Islet precursor cell (in vitro differentiated cells): ENCODE data around the gene THAP12.
"Not testable (repeated sequence)": the region's sequence is repeated elsewhere in the genome, so short reads cannot be mapped to it uniquely, and the experiment has no call there.

Experiments
- DNase-seq: peaks from one replicate; pipeline ENCODE4 v3.0.0-alpha.2; 2018

THAP12 gene, protein sequence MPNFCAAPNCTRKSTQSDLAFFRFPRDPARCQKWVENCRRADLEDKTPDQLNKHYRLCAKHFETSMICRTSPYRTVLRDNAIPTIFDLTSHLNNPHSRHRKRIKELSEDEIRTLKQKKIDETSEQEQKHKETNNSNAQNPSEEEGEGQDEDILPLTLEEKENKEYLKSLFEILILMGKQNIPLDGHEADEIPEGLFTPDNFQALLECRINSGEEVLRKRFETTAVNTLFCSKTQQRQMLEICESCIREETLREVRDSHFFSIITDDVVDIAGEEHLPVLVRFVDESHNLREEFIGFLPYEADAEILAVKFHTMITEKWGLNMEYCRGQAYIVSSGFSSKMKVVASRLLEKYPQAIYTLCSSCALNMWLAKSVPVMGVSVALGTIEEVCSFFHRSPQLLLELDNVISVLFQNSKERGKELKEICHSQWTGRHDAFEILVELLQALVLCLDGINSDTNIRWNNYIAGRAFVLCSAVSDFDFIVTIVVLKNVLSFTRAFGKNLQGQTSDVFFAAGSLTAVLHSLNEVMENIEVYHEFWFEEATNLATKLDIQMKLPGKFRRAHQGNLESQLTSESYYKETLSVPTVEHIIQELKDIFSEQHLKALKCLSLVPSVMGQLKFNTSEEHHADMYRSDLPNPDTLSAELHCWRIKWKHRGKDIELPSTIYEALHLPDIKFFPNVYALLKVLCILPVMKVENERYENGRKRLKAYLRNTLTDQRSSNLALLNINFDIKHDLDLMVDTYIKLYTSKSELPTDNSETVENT

DNA sequence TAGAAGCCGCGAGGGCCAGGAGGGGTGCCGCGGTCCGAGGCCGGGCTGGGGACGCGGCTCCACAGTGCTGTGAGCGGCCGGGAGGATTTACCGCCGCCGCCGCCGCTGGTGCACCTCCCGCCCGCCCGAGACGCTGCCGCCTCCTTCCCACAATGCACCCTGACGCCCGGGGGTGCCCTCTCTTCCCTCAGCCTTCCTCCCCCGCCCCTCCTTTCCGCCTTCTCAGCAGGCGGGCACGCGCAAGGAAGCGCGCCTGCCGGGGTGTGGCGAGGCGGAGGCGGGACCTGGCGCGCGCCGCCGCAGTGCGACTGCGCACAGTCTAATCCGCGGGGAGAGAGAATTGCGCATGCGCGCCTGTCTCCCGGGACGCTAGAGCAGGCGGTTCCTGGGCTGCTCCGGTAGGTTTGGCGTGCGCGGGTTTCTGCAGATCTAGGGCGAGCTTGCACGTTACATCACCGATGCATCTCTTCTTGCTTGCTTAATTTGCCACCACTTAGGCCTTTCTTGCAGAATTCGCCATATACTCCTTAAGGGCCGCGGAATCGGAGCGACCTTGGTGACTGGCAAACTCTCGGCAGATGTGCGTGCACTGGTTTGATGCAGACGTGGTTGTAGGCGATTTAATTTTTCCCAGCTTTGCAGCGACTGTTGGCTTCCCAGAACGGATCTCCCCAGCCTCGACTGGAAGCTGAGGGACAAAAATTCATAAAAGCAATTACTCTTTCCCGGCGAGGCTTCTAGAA lies at the start of gene THAP12, which contains the start of gene GVQW3:
Gene THAP12 (minus strand): TSS at position 156 of the 743 bp plus-strand sequence. CDS start 296 bp downstream, outside the sequence.
Gene GVQW3 (plus strand): TSS at position 347 of the 743 bp plus-strand sequence. CDS start 506 bp downstream, outside the sequence.
- DNase-seq, result peak; percentile 98

DNA sequence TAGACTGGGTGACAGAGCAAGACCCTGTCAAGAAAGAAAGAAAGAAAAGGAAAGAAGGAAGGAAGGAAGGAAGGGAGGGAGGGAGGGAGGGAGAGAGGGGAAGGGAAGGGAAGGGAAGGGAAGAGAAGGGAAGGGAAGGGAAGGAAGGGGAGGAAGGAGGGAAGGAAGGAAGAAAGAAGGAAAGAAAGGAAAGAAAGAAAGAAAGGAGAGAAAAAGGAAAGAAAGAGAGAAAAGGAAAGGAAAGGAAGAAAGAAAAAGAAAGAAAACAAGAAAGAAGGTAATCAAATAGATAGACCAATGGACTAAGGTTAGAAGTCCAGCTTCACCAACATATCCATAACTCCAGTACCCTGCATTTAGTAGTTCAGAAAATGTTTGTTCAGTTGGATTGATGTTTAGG lies 45.7 kb upstream of the THAP12 start:
- no peak for DNase-seq

DNA sequence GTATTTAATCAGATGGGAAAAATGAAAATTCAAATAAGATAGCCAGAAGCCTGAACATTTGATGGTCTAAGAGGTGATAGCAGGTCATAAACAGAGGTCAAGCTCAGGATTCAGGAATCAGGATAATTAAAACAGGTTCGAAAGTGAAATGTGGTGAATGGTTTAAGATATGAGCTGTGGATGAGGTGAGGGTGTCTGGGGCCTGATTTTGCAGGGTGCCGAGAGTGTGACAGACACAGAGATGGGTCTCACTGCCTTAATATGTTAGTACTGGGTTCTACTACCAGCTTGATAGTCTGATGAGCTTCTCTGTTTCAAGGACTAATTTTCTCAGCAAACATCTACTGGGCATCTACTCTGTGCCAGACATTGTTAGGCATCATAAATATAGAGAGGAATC lies 44.0 kb upstream of the THAP12 start:
- DNase-seq, result no peak

DNA sequence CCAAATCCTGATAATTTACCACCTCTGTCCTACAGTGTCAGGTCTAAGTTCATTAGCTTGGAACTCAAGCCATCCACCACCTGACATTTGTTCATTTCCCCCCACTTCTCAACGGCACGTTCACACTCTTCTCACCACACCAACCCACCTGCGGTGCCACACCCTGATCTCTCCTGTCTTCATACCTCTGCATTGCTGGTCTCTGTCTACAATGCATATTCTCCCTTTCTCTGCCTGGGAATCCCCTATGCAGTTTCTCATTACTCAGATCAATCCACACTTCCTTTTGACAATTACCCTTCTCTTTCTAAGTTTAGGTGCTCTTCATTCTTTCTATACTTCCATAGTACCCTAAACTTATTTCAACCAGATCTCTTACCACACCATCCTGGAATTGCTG lies 43.4 kb upstream of the THAP12 start:
- no peak for DNase-seq

DNA sequence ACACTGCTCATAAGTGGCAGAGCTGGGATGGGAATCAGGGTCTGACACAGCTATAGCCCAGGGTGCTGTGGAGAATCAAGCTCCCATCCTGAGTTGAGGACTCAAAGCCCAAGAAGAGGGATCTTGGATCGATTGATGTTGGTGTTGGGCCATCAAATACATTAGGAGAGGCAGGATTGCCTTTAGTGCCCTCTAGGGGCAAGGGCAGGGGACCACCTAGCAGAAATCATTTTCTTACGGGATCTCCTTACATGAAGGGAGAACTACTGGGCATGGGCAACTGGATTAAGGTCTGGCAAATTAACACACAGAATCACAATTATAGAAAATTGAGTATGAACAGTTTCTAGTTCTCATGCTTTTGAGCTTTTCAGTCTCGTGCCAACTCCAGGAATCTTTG lies 39.0 kb upstream of the THAP12 start:
- DNase-seq, result no peak

DNA sequence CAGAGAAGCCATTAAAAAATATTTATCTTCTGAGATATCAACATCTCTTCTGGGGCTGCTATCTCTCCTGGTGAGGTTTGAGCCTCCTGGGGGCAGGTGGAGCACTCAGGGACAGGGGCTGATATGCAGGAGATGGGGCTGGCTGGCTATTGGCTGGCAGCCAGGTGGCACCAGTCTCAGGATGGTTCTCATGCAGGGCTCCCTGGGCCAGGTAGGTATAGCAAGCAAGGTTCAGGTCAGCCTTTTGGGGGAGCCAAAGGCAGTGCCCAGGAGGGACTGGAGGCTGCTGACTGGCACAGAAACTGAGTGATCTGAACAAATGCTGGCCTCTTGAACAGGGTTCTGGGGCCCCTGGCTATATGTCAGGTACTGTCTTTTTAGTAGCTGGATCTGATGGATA lies 34.1 kb upstream of the THAP12 start:
- DNase-seq, result no peak

DNA sequence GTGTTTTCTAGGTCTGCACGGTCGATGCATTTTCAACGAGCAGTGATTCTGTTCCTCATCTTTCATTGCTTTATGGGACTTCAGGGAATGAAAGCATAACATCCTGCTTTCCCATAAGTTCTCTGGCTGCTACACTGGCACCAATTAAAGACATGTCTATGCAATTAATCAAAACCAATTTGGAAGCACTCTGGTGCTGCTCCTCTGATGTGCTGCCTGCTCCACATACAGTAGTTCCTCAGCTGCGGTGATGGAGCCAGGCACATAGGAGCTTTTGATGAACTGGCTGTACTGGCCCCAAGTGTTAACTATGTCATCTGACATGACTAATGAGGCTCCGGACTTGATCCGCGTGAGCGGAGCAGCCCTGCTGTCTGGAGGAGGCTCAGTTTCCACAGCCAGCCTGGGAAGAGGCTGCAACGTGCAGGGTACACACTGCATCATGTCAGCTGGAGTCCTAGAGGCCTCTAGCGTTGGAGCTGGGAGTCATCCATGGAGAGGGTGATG lies 30.0 kb upstream of the THAP12 start:
- DNase-seq, result no peak

DNA sequence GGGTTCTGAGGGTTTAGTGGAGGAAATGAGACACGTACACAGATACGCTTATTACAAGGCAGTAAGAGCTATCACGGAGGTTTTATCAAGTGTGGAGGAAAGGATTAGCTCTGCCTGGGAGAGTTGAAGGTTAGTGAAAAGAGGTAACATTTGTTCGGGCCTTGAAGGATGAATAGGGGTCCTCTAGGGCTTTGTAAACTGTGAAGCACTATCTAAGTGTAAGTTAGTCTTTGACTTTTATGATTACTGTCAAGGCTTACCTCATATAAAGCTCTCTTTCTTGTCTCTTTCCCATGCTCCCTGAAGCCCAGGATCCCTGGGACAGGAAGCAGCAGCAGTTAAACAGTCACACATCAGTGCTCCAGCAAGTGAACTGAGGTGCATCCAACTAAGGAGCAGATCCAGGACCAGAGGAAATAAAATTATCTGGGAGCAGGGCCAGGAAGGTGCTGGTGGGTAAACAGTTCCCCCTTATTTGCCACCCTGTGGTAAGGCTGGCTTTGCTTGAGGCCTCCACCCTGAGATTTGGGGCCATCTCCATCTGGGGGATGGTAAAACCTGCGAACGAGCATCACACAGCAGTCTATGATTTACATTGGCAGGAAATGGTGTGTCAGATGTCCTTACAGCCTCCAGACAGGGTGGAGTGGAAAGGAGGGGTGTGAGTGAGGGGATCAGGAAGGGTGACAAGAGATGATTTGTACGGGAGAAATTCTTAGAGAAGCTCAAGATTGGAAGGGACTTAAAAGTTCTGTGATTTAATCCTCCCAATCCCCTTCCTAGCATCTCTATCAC lies 27.4 kb upstream of the THAP12 start:
- DNase-seq, result peak; percentile 61

DNA sequence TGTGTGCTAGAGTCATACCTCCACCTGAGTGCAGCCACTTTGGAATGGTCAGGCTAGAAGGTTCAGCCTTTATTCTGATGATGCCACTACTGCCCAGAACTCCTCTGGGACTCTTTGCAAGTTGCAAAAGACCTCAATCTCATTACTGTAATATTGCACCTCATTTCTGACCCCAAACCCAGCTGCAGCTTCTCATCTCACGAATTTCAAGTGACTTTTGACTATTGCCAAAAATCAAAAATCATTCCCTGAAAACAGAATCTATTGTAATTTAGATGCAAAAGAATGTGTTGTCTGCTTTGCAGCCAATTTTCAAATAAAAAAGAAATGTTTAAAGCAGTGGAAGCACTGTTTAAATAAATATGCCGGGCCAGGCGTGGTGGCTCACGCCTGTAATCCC lies 25.4 kb upstream of the THAP12 start:
- no peak for DNase-seq

DNA sequence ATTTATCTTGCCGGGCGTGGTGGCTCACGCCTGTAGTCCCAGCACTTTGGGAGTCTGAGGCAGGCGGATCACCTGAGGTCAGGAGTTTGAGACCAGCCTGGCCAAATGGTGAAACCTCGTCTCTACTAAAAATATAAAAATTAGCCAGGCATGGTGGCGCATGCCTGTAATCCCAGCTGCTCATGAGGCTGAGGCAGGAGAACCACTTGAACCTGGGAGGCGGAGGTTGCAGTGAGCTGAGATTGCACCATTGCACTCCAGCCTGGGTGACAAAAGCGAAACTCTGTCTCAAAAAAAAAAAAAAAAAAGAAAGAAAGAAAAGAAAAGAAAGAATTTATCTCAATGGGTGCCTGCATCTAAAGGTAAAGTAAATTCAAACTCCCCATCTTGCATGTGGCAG lies 20.6 kb upstream of the THAP12 start:
- not testable (repeated sequence) for DNase-seq

DNA sequence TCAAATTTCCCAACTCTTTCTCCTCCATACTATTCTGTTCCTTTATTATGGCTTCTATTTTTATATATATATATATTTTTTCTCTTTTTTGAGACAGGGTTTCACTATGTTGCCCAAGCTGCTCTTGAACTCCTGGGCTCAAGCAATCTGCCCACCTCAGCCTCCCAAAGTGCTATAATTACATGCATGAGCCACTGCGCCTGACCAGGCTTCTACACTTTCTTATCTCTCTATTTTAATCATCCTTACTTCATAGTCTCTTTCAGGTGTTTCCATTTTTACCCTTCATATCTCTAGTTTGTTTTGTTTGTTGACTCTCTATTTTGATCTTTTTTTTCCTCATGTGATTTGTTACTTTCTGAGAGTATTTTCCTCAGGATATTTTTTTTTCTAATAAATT lies 20.0 kb upstream of the THAP12 start:
- no peak for DNase-seq

DNA sequence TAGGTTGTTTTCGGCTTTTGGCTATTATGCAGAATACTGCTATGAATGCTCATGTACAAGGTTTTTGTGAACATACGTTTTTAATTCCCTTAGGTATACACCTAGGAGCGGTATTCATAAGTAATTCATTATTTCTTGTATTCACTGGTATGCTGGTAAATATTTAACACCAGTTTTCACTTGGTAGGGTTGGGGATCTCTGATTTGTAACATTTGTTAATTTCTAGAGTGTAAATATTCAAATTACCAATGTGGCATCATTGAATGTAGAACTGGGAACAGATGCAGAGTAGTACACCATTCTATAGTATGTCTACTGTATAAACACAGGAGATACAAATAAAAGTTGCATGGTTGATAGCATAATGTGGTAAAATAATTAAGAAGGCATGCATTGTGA lies 16.5 kb upstream of the THAP12 start:
- no peak for DNase-seq

DNA sequence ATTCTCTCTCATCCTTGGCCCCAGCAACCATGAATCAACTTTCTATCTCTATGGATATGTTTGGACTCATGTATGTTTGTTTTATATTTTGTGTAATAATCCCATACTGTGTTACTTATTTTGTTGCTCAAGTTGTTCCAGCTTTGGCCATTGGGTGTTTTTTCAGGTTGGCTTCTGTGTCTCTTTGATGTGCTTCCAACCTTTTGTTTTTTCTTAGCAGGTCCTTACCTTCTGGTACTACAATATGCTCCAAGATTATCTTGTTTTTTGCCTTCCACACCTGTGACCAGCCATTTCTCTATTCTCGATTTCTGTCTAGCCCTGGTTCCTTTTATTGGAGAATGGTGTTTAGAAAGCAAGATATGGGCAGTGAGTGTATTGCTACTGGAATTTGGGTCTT lies 14.4 kb upstream of the THAP12 start:
- DNase-seq, result no peak

DNA sequence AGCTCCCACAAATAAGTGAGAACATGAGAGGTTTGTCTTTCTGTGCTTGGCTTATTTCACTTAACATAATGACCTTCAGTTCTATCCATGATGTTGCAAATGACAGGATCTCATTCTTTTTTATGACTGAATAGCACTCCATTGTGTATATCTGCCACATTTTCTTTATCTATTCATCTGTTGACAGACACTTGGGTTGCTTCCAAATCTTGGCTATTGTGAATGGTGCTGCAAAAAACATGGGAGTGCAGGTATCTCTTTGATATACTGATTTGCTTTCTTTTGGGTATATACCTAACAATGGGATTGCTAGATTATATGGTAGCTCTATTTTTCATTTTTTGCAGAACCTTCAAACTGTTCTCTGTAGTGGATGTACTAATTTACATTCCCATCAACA lies 13.5 kb upstream of the THAP12 start:
- no peak for DNase-seq

DNA sequence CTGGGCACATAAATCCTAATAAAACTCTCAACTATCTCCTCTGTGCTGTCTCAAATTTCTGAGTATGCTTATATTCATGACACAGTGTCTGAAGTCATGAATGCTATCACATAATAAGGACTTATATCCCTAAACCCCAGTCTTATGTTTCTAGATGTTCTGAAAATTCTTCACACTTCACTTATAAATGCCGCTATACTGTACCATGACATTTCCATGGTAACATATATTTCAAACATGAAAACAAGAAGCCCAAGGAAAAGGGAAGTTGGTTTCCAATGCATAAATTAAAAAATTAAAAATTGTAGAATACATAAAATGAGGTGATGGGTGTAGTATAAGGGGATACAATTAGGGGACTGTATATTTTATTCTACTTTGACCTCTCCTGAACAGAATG lies 11.9 kb upstream of the THAP12 start:
- no peak for DNase-seq

DNA sequence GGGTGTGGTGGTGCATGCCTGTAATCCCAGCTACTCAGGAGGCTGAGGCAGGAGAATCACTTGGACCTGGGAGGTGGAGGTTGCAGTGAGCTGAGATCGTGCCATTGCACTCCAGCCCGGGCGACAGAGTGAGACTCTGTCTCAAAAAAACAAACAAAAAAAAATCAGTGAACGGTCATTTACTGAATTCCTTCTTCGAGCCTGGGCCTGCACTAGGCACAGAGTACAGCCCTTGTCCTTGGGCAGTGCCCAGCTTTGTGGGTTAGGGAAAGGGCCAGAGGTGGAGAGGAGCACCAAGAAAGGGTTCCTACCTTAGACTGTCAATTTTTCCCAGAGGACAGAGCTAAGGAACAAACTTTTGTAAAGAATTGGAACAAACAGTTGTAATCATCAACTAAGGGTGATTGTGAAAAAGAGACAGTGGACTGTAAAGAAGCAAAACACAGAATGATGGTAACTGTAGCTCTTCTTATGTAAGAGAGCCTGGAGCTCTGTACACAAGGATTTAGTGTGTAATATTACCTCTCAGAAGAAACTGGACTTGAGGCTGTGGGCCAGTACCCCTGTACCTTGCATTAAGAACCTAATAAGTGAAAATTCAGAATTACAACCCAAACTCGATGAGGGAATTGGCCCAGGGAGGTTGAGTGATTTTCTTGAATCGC lies 11.0 kb upstream of the THAP12 start:
- DNase-seq, result no peak

DNA sequence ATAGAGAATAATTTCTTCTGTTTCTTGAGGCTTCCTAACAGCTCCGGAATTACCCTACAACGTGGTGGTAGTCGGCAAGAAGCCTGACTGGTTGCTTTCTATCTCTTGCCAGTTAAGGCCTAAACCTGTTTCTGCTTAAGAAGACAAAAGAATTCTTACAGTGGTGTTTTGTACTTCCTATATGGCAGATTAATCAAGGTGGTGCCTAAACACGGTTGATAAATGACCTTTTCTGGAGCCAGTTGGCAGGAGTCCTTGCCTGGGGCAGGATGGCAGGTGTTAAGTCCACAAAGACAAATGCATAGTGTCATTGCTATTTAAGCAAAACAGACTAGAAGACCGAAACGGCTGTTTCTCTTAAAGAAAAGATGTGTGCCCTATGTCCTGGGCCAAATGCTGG lies 10.1 kb upstream of the THAP12 start:
- no peak for DNase-seq

DNA sequence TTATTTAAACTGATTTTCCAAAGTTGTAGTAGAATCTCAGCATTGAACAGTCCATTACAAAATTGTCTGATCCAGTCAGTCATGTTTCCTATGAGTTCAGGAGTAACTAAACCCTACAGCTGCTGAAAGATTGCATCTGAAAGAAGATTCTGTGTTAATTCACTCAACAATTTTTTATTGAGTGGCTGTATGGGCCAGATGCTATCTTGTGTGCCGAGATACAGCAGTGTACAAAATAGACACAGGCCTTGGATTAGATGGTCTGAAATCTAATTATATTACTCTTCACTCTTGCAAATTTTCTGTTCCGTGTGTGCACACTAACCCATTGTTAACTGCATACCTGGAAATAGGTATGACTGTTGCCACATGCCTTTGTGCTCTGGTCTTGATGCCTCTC lies 7.5 kb upstream of the THAP12 start:
- DNase-seq, result no peak

DNA sequence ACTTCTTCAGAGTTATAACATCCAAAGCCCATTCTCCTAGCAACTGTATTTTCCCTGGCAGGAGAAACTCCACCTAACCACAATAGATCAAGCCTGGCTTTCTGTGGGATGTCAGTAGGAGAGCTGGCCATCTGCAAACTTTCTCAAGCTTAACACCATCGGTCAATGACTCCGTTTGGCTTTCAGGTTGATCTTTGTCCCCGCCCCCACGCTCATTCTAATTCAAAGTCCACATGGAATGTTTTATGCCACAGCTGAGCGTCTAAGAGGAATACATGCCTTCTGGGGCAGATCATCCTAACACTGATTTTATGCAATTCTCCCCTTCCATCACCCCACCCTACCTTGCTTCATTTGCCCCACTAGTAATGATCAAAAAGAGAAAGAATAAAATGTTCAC lies 5.0 kb upstream of the THAP12 start:
- no peak for DNase-seq

DNA sequence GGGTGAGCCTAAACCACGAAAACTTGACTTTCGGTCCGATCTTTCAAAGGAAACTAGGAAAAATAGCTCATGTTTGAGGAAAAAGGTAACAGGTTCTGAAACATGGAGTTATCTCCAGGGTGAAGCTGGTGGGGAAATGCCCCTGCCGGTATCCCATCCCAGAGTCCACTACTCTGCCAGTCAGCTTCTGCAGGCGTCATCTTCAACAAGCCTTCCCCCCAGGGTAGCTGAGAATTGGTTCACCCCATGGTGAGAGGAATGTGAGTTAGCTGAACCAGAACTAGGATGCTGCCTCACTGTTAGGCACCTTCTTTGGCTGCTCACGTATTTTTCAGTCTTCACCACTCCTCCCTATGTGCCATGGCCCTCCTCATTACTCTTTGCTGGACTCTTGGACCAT lies 1.3 kb upstream of the THAP12 start:
- no peak for DNase-seq

DNA sequence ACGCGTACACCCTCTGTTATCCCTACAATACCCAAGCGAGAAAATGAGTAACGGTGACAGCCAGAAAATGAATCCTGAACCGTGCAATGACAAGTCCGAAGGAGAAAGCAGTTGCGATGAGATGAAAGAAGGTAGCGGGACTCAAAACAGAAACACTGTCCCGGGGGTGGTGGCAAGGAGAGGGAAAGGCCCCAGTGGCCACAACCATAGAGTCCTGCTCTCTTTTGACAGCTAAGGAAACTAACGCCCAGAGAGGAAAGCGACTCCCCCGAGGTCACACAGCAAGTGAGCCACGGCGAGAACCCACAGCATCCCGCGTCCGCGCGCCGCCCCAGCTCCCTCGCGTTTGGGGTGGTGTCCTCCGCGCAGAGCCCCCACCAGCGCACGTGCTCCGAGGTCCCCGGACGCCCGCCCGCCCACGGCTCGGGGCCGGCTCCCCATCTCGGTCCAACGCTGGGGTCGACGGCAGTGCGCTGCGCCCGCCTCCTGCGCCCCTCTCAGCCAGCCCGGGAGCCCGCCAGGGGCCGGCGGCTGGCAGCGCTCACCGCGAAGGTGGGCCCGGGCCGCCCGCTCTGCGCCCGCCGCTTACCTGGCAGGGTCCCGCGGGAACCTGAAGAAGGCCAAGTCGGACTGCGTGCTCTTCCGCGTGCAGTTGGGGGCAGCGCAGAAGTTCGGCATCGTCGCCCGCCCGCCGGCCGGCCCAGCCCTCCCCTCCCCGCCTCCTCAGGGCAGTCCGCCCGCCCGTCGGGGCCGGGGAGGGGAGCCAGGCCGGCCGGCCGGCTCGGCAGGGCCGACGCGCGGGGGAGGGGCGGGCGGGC lies 564 bp downstream of the THAP12 start:
- peak; percentile 53 for DNase-seq
